ENCODE measurements around the gene ZMAT5.

The ZMAT5 gene

GRCh38 chr22:29739346-29739875, 27.4 kb downstream of the ZMAT5 start:
- 92 to 96% methylated on average over 16 to 17 of the region's 17 CpGs for WGBS, 2 experiments (ENCODE audit: insufficient coverage in 2 of 2)
- Histone ChIP-seq H3K4me1 (ENCODE audit: control insufficient read depth, insufficient read depth, low read length, poor library complexity, severe bottlenecking) (no peaks in the 10 kb centered on the region), H3K27ac (ENCODE audit: low read depth, low read length, severe bottlenecking) (no peak overlapping the region), H3K4me3 (ENCODE audit: extremely low read depth, insufficient read depth, low read length, poor library complexity, severe bottlenecking) (no peak overlapping the region), H3K9me3 (ENCODE audit: control insufficient read depth, low read length) (no peaks in the 10 kb centered on the region), H3K36me3 (ENCODE audit: control insufficient read depth, insufficient read depth, low read length) (peaks cover 4% of the 10 kb centered on the region)

GRCh38 chr22:29738118-29738815, 28.5 kb downstream of the ZMAT5 start:
- Histone ChIP-seq H3K27ac (ENCODE audit: low read depth, low read length, severe bottlenecking) (no peak overlapping the region), H3K4me3 (ENCODE audit: extremely low read depth, insufficient read depth, low read length, poor library complexity, severe bottlenecking) (no peak overlapping the region), H3K4me1 (ENCODE audit: control insufficient read depth, insufficient read depth, low read length, poor library complexity, severe bottlenecking) (no peaks in the 10 kb centered on the region), H3K36me3 (ENCODE audit: control insufficient read depth, insufficient read depth, low read length) (peaks cover 4% of the 10 kb centered on the region), H3K9me3 (ENCODE audit: control insufficient read depth, low read length) (no peaks in the 10 kb centered on the region)
- 90 to 92% methylated on average over 12 to 13 of the region's 15 CpGs for WGBS, 2 experiments (ENCODE audit: insufficient coverage in 2 of 2)

- no peak overlapping the region for H3K27ac ChIP-seq (ENCODE audit: low read depth, low read length, severe bottlenecking)
- WGBS, 2 experiments (ENCODE audit: insufficient coverage in 2 of 2): 88 to 92% methylated on average over 19 to 21 of the region's 22 CpGs
- no peaks in the 10 kb centered on the region for H3K4me1 ChIP-seq (ENCODE audit: control insufficient read depth, insufficient read depth, low read length, poor library complexity, severe bottlenecking)
- H3K9me3 ChIP-seq (ENCODE audit: control insufficient read depth, low read length): no peaks in the 10 kb centered on the region
- H3K36me3 ChIP-seq (ENCODE audit: control insufficient read depth, insufficient read depth, low read length): peaks cover 4% of the 10 kb centered on the region
- H3K4me3 ChIP-seq (ENCODE audit: extremely low read depth, insufficient read depth, low read length, poor library complexity, severe bottlenecking): no peak overlapping the region
Observed at GRCh38 chr22:29737251-29738117, 29.3 kb downstream of the ZMAT5 start.

GRCh38 chr22:29735416-29735815, 31.4 kb downstream of the ZMAT5 start:
- no peaks in the 10 kb centered on the region for H3K9me3 ChIP-seq (ENCODE audit: control insufficient read depth, low read length)
- H3K4me3 ChIP-seq (ENCODE audit: extremely low read depth, insufficient read depth, low read length, poor library complexity, severe bottlenecking): no peak overlapping the region
- peaks cover 4% of the 10 kb centered on the region for H3K36me3 ChIP-seq (ENCODE audit: control insufficient read depth, insufficient read depth, low read length)
- H3K27ac ChIP-seq (ENCODE audit: low read depth, low read length, severe bottlenecking): no peak overlapping the region
- 60% methylated on average over 1 of the region's 1 CpG; no CpG with 5 or more reads in 1 of the 2 experiments for WGBS, 2 experiments (ENCODE audit: insufficient coverage in 2 of 2)
- no peaks in the 10 kb centered on the region for H3K4me1 ChIP-seq (ENCODE audit: control insufficient read depth, insufficient read depth, low read length, poor library complexity, severe bottlenecking)

GRCh38 chr22:29734838-29735237, 32.0 kb downstream of the ZMAT5 start:
- peaks cover 4% of the 10 kb centered on the region for H3K36me3 ChIP-seq (ENCODE audit: control insufficient read depth, insufficient read depth, low read length)
- WGBS, 2 experiments (ENCODE audit: insufficient coverage in 2 of 2): 40 to 43% methylated on average over 3 to 8 of the region's 9 CpGs
- H3K27ac ChIP-seq (ENCODE audit: low read depth, low read length, severe bottlenecking): no peak overlapping the region
- no peaks in the 10 kb centered on the region for H3K9me3 ChIP-seq (ENCODE audit: control insufficient read depth, low read length)
- no peaks in the 10 kb centered on the region for H3K4me1 ChIP-seq (ENCODE audit: control insufficient read depth, insufficient read depth, low read length, poor library complexity, severe bottlenecking)
- H3K4me3 ChIP-seq (ENCODE audit: extremely low read depth, insufficient read depth, low read length, poor library complexity, severe bottlenecking): no peak overlapping the region

- H3K9me3 ChIP-seq (ENCODE audit: control insufficient read depth, low read length): no peaks in the 10 kb centered on the region
- no peak overlapping the region for H3K4me3 ChIP-seq (ENCODE audit: extremely low read depth, insufficient read depth, low read length, poor library complexity, severe bottlenecking)
- H3K27ac ChIP-seq (ENCODE audit: low read depth, low read length, severe bottlenecking): no peak overlapping the region
- WGBS, 2 experiments (ENCODE audit: insufficient coverage in 2 of 2): 83 to 91% methylated on average over 8 of the region's 8 CpGs
- peaks cover under 1% of the 10 kb centered on the region for H3K36me3 ChIP-seq (ENCODE audit: control insufficient read depth, insufficient read depth, low read length)
- no peaks in the 10 kb centered on the region for H3K4me1 ChIP-seq (ENCODE audit: control insufficient read depth, insufficient read depth, low read length, poor library complexity, severe bottlenecking)
Observed at GRCh38 chr22:29734406-29734805, 32.4 kb downstream of the ZMAT5 start.

GRCh38 chr22:29733362-29734201, 33.2 kb downstream of the ZMAT5 start:
- Histone ChIP-seq H3K27ac (ENCODE audit: low read depth, low read length, severe bottlenecking) (no peak overlapping the region), H3K36me3 (ENCODE audit: control insufficient read depth, insufficient read depth, low read length) (no peaks in the 10 kb centered on the region), H3K9me3 (ENCODE audit: control insufficient read depth, low read length) (no peaks in the 10 kb centered on the region), H3K4me3 (ENCODE audit: extremely low read depth, insufficient read depth, low read length, poor library complexity, severe bottlenecking) (no peak overlapping the region), H3K4me1 (ENCODE audit: control insufficient read depth, insufficient read depth, low read length, poor library complexity, severe bottlenecking) (no peaks in the 10 kb centered on the region)
- 91 to 94% methylated on average over 18 to 19 of the region's 19 CpGs for WGBS, 2 experiments (ENCODE audit: insufficient coverage in 2 of 2)

- WGBS, 2 experiments (ENCODE audit: insufficient coverage in 2 of 2): 81 to 83% methylated on average over 2 to 3 of the region's 6 CpGs
Observed at GRCh38 chr22:29732883-29733282, 33.9 kb downstream of the ZMAT5 start.

GRCh38 chr22:29731058-29731850, 35.6 kb downstream of the ZMAT5 start:
- H3K9me3 ChIP-seq (ENCODE audit: control insufficient read depth, low read length): no peaks in the 10 kb centered on the region
- WGBS, 2 experiments (ENCODE audit: insufficient coverage in 2 of 2): 89 to 91% methylated on average over 11 to 15 of the region's 18 CpGs
- no peak overlapping the region for H3K4me3 ChIP-seq (ENCODE audit: extremely low read depth, insufficient read depth, low read length, poor library complexity, severe bottlenecking)
- no peaks in the 10 kb centered on the region for H3K36me3 ChIP-seq (ENCODE audit: control insufficient read depth, insufficient read depth, low read length)
- H3K4me1 ChIP-seq (ENCODE audit: control insufficient read depth, insufficient read depth, low read length, poor library complexity, severe bottlenecking): no peaks in the 10 kb centered on the region
- H3K27ac ChIP-seq (ENCODE audit: low read depth, low read length, severe bottlenecking): no peak overlapping the region

More at GRCh38 chr22:29732883-29733282, 33.9 kb downstream of the ZMAT5 start:
- no peaks in the 10 kb centered on the region for H3K36me3 ChIP-seq (ENCODE audit: control insufficient read depth, insufficient read depth, low read length)
- H3K27ac ChIP-seq (ENCODE audit: low read depth, low read length, severe bottlenecking): no peak overlapping the region
- H3K9me3 ChIP-seq (ENCODE audit: control insufficient read depth, low read length): no peaks in the 10 kb centered on the region
- H3K4me3 ChIP-seq (ENCODE audit: extremely low read depth, insufficient read depth, low read length, poor library complexity, severe bottlenecking): no peak overlapping the region
- no peaks in the 10 kb centered on the region for H3K4me1 ChIP-seq (ENCODE audit: control insufficient read depth, insufficient read depth, low read length, poor library complexity, severe bottlenecking)
